ENCODE results near the gene SLC25A21.

Gene SLC25A21

DNA sequence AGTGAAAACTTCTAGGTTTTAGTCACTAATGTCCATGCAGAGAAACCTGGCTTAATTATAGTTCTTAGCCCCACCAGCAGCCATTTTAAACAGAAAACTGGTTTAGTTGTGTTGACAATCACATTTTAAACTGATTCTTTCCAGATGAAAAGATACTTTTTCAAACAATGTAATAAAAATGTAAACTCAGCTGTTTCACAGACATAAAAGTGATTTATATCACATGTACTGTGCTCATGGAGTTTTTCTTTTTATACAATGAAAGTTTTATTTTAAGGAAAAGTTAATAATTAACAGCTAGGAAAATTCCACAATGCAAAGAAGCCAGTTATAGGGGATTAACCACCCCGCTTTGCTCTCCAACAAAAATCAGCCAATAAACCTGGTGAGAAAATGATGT, 381.0 kb downstream of the SLC25A21 start:
- Histone ChIP-seq H3K4me1 (ENCODE audit: insufficient read depth, low read length) (no peaks in the 10 kb centered on the region), H3K9me3 (ENCODE audit: control insufficient read depth, insufficient read depth, low read length) (no peaks in the 10 kb centered on the region), H3K36me3 (ENCODE audit: insufficient read depth, low read length) (no peaks in the 10 kb centered on the region), H3K9ac (ENCODE audit: low read depth, low read length) (no peak overlapping the region)

DNA sequence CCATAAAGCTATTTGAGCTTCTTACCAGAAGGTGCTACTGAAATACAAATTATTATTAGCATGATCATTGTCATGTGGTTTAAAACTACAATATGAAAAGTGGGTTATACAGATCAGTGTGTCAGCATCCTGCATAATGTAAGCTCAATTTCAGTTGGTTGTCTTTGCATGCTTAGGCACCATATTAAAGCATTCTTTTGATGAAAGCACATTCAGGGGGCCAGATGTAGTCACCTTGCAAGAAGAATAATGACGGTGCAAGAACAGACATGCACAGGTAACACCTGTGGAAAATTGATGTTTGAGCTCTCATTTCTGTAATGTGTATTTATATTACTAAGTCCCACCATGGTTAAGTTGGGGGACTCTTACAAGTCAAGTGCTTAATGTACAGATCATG, 386.9 kb downstream of the SLC25A21 start:
- H3K9me3 ChIP-seq (ENCODE audit: control insufficient read depth, insufficient read depth, low read length), result no peaks in the 10 kb centered on the region; the same call in 1 of the 2 replicates
- H3K4me1 ChIP-seq (ENCODE audit: insufficient read depth, low read length), result no peaks in the 10 kb centered on the region
- no peaks in the 10 kb centered on the region for H3K36me3 ChIP-seq (ENCODE audit: insufficient read depth, low read length)
- H3K9ac ChIP-seq (ENCODE audit: low read depth, low read length), result no peak overlapping the region

DNA sequence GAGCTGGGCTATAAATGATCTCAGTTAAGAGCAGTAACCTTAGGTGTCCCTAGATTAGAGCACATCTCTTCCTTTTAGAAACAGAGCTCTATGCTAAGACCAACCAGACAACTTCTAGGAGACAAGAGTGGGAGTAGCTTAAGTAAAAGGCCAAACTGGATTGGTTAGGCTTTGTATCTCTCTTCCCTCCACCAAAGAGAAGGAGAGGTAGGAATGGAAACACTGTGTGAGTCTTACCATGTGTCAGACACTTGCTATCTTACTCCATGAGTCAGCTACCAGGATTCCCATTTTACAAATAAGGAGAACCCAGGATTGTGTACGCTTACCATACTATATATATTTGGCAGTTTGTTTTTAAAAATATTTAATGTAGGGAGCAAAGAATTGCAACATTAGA, 387.9 kb downstream of the SLC25A21 start:
- Histone ChIP-seq H3K36me3 (ENCODE audit: insufficient read depth, low read length) (no peaks in the 10 kb centered on the region), H3K4me1 (ENCODE audit: insufficient read depth, low read length) (no peaks in the 10 kb centered on the region), H3K9ac (ENCODE audit: low read depth, low read length) (no peak overlapping the region), H3K9me3 (ENCODE audit: control insufficient read depth, insufficient read depth, low read length) (no peaks in the 10 kb centered on the region; the same call in 1 of the 2 replicates)

DNA sequence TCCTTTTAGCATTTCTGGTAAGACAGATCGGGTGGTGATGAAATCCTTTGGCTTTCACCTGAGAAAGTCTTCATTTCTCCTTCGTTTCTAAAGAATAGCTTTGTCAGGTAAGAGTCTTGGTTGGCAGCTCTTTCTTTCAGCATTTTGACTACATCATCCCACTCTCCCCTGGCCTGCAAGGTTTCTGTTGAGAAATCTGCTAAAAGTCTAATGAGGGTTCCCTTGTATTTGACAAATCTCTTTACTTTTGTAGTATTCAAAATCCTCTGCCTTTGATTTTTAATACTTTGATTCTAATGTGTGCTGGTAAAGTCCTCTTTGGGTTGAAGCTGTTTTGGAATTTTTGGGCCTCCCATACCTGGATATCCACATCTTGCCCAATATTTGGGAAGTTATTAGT, 390.5 kb downstream of the SLC25A21 start:
- Histone ChIP-seq H3K36me3 (ENCODE audit: insufficient read depth, low read length) (no peaks in the 10 kb centered on the region), H3K4me1 (ENCODE audit: insufficient read depth, low read length) (no peaks in the 10 kb centered on the region)

DNA sequence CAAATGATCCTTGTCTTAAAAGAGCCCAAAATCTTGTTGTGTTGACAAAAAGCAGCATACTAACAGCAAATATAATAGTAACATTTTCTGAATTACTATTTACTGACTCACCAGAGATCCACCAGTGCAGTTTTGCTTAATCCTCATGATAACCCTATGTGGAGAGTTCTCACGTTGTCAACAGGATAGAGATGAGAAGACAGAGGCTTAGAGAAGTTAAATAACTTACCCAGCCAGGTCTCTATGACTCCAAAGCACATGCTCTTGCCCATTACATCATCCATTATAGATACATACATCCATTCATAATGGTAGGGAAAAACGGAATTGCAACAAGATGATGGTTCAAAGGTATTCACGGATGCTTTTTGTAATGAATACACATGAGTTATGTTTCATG, 398.8 kb downstream of the SLC25A21 start:
- Histone ChIP-seq H3K4me1 (ENCODE audit: insufficient read depth, low read length) (peaks cover 2% of the 10 kb centered on the region; the same call in 1 of the 2 replicates), H3K9me3 (ENCODE audit: control insufficient read depth, insufficient read depth, low read length) (no peaks in the 10 kb centered on the region), H3K36me3 (ENCODE audit: insufficient read depth, low read length) (no peaks in the 10 kb centered on the region), H3K9ac (ENCODE audit: low read depth, low read length) (no peak overlapping the region)

More for the DNA sequence above, 390.5 kb downstream of the SLC25A21 start:
- Histone ChIP-seq H3K9ac (ENCODE audit: low read depth, low read length) (no peak overlapping the region), H3K9me3 (ENCODE audit: control insufficient read depth, insufficient read depth, low read length) (no peaks in the 10 kb centered on the region; the same call in 1 of the 2 replicates)

DNA sequence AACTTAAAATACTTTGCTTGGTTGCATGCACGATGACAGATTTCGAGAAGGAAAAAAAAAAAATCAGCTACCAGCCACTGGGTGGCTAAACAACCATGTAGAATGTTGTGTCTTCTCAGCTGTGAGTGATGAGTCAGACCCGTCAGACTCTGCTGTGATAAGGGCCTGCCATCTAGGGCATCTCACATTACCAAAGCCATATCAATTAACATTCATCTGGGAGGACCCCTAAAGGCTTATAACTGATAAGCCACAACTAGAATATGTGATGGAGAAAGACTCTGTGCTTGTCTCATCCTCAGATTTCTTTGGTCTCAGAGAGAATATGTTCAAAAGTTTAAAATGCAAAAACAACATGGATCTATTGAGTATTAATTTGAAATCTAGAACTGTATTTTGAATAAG, 399.3 kb downstream of the SLC25A21 start:
- H3K9ac ChIP-seq (ENCODE audit: low read depth, low read length), result no peak overlapping the region
- peaks cover 4% of the 10 kb centered on the region for H3K4me1 ChIP-seq (ENCODE audit: insufficient read depth, low read length)
- no peaks in the 10 kb centered on the region for H3K36me3 ChIP-seq (ENCODE audit: insufficient read depth, low read length)
- H3K9me3 ChIP-seq (ENCODE audit: control insufficient read depth, insufficient read depth, low read length), result no peaks in the 10 kb centered on the region

DNA sequence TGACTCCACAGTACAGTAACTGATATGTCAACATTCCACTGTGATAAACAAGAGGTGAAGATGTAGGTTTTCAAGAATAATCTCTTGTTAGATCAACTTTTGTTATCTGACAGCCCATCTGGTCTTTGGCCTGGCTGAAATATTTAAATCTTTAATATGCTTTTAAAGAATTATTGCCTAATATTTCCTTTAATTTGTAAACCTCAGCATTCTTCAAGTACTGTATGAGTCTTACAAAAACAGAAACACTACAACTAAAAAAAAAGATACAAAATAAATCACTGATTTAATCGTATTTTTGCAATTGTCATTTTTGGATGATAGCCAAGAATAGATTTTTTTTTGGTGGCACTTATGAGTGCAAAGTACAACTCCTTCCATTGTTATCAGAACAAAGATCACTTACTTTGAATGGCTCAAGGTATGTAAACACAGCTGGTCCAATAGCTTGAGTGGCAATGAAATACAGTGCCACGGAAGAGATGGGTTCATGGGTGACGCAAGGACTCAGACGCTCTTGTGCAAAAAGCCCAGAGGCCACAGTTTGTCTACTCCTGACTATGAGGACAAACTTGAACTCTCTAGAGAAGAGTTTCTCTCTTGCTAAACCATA, 401.3 kb downstream of the SLC25A21 start:
- no peaks in the 10 kb centered on the region for H3K36me3 ChIP-seq (ENCODE audit: insufficient read depth, low read length)
- peaks cover 14% of the 10 kb centered on the region for H3K4me1 ChIP-seq (ENCODE audit: insufficient read depth, low read length)
- no peak overlapping the region for H3K9ac ChIP-seq (ENCODE audit: low read depth, low read length)
- no peaks in the 10 kb centered on the region for H3K9me3 ChIP-seq (ENCODE audit: control insufficient read depth, insufficient read depth, low read length)

DNA sequence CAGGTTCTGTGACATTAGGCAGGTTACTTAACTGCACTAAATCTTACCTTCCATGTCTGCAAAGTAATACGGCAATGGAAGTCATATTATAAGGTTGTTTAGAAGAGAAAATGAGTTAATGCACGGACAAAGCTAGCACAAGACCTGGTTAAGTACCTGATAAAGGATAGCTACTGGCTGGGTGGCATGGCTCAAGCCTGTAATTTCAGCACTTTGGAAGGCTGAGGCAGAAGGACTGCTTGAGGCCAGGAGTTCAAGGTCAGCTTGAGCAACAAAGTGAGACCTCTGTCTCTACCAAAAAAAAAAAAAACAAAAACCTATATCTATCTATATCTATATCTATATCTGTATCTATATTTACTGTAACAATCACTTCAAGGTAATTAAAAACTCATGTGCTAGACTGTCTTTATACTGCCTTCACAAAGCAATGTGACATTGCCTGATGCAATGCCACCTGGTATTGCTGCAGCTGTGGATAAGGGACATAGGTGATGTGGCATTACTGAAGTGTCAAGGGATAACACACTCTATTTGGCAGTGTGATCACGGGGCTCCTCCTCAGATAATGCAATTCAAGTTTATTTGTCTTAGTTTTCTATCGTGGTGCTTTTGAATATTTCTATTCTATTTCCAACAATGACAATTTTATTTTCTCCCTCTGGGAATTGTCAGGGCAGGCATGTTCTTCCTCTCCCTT, 403.6 kb downstream of the SLC25A21 start:
- H3K4me1 ChIP-seq (ENCODE audit: insufficient read depth, low read length), result peaks cover 22% of the 10 kb centered on the region
- no peaks in the 10 kb centered on the region for H3K9me3 ChIP-seq (ENCODE audit: control insufficient read depth, insufficient read depth, low read length)
- no peak overlapping the region for H3K9ac ChIP-seq (ENCODE audit: low read depth, low read length)
- H3K36me3 ChIP-seq (ENCODE audit: insufficient read depth, low read length), result no peaks in the 10 kb centered on the region

DNA sequence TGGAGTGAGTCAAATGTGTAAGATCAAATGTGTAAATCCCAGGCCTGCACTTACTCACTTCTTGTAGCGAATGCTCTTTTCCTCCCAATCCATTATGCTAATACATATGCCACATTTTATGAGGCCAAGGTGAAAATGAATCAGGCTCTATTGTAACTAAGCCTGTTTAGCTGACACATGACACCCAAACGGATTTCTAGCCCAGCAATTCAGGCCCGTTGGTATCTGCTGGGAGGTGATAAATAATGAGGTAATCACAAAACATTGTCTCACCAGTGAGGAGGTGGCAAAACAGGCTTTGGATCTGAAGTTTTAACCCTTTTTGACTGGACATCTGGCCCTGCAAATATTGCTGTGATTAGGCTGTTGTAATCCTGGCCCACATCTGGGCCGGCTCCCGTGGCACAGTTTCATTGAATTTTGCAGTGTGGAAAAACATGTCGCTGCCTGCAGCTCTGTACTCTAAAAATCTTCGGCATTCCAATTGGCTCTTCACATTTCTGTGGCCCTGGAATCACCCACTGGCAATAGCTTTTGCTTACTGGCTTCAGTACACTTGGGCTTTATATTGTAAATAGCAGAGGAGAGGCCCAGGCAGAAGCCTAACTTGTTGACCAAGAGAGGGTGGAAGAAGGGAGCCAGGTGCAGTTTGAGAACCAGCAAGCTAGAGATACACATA, 404.7 kb downstream of the SLC25A21 start:
- Histone ChIP-seq H3K9ac (ENCODE audit: low read depth, low read length) (no peak overlapping the region), H3K4me1 (ENCODE audit: insufficient read depth, low read length) (peaks cover 29% of the 10 kb centered on the region), H3K9me3 (ENCODE audit: control insufficient read depth, insufficient read depth, low read length) (no peaks in the 10 kb centered on the region), H3K36me3 (ENCODE audit: insufficient read depth, low read length) (no peaks in the 10 kb centered on the region)

DNA sequence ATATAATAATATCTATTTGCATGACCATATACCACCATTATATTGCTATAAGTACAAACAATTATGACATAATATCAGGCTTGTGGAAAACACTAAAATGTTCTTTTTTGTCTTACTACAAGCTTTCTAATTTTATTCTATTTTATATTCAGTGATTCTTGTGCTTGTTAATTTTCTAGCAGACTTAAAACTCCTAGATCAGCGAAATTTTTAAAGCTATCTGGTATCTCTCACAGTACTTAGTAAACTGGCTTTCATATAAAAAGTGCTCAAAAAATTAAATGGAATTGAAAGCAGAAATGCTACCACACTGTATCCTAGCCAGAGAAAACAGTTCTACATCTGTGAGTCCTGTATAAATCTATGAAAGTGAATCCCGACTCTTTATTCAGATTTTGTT, 405.4 kb downstream of the SLC25A21 start:
- Histone ChIP-seq H3K4me1 (ENCODE audit: insufficient read depth, low read length) (peaks cover 29% of the 10 kb centered on the region), H3K9ac (ENCODE audit: low read depth, low read length) (no peak overlapping the region), H3K9me3 (ENCODE audit: control insufficient read depth, insufficient read depth, low read length) (no peaks in the 10 kb centered on the region), H3K36me3 (ENCODE audit: insufficient read depth, low read length) (no peaks in the 10 kb centered on the region)

DNA sequence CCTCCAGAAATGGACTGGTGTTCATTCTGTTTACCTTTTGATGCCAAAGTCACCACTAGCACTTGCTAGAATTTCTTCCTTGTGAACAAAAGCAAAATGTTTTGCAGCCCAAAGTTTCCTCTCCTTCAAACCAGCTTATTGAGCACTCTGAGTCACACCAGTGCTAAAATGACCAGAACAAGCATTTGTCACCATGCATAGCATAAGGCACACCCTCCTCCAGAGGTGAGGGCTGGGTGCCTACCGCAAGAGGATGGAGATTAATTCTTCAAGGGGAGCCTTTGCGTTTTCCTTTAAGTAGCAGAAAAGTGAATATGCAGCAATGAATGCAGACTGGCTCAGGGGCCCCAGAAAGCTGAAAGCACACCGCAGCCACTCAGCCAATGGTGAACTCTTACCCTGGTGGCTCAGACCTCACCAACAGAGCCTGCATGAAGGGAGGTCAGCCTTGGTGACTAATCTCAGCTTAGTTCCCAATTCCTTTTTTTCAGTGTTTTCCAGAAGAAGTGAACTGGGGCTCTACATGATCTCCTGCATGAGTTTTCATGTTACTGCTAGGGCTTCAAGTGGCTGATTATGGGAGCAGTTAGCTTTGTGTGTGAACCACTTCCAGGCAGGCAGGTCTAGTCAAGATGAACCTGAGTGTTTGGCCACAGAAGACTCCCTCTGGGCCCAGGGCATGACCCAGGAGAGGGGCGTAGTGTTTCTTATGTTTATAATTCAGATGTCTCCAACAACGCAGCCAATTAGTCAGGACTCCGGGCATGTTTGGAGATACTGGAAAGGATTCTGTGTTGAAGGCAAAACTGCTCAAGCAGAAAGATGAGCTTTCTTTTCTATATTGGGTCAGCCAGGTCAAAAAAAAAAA, 414.4 kb downstream of the SLC25A21 start:
- H3K4me1 ChIP-seq (ENCODE audit: insufficient read depth, low read length), result 0 out of 2 replicates have a peak, but pooled peaks cover 5% of the 10 kb centered on the region
- H3K9me3 ChIP-seq (ENCODE audit: control insufficient read depth, insufficient read depth, low read length), result peaks cover 4% of the 10 kb centered on the region; the same call in 1 of the 2 replicates
- no peak overlapping the region for H3K9ac ChIP-seq (ENCODE audit: low read depth, low read length)

DNA sequence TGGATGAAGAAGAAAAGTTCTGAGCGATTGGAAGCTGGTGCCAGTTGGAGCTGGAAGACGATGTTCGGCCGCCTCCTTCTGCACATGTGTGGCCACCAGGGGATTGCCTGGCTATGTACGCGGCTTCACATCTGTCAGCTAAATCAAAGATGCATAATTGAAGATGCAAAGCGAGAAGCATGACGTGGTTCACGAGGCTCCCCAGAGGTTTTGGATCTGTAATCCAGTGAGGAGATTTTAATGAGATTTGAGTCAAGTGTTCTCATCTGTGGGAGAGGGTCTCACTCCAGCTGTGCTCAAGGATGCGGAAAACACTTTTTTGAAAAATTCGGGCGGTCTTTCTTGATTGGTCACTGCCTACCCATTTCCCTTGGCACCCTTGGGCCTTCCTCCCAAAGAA, 416.2 kb downstream of the SLC25A21 start:
- Histone ChIP-seq H3K36me3 (ENCODE audit: insufficient read depth, low read length) (no peaks in the 10 kb centered on the region), H3K4me1 (ENCODE audit: insufficient read depth, low read length) (0 out of 2 replicates have a peak, but pooled peaks cover 5% of the 10 kb centered on the region), H3K9ac (ENCODE audit: low read depth, low read length) (no peak overlapping the region), H3K9me3 (ENCODE audit: control insufficient read depth, insufficient read depth, low read length) (peaks cover 4% of the 10 kb centered on the region; the same call in 1 of the 2 replicates)

More for the DNA sequence above, 414.4 kb downstream of the SLC25A21 start:
- no peaks in the 10 kb centered on the region for H3K36me3 ChIP-seq (ENCODE audit: insufficient read depth, low read length)

DNA sequence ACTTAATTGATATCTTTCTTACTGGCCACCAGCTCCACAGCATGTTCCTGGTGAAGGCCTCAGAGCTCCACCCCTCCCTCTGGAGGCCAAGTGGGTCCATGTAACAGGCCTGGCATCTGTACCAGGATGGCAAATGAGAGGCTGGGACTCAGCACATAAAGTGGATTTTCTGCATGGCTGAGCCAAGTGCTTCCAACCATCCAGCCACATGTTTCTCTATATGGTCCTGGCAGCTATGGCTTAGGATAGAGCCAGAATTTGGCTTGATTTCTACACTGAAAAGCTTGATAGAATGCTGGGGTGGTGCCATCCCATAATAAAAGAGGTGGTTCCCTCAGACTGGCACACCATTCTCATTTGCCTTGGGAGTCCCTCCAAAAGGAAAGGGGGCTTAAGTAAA, 416.6 kb downstream of the SLC25A21 start:
- Histone ChIP-seq H3K36me3 (ENCODE audit: insufficient read depth, low read length) (no peaks in the 10 kb centered on the region), H3K9me3 (ENCODE audit: control insufficient read depth, insufficient read depth, low read length) (peaks cover 4% of the 10 kb centered on the region; the same call in 1 of the 2 replicates), H3K4me1 (ENCODE audit: insufficient read depth, low read length) (0 out of 2 replicates have a peak, but pooled peaks cover 5% of the 10 kb centered on the region), H3K9ac (ENCODE audit: low read depth, low read length) (no peak overlapping the region)

DNA sequence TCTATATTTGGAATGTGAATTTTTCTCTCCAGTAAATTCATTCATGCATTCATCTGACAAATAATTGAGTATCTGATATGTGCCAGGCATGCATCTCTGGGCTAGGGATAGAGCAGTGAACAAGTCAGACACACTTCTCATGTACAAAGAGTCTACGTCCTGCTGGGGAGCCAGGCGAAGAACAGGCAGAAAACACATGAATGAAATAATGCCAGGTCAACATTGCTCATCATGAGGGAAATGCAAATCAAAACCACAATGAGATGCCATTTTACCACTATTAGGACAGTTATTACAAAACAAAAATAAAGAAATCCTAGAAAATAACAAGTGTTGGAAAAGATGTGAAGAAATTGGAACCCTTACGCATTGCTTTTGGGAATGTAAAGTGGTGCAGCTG, 420.5 kb downstream of the SLC25A21 start:
- H3K9me3 ChIP-seq (ENCODE audit: control insufficient read depth, insufficient read depth, low read length), result peaks cover 4% of the 10 kb centered on the region; the same call in 1 of the 2 replicates
- no peak overlapping the region for H3K9ac ChIP-seq (ENCODE audit: low read depth, low read length)
- no peaks in the 10 kb centered on the region for H3K36me3 ChIP-seq (ENCODE audit: insufficient read depth, low read length)
- peaks cover 4% of the 10 kb centered on the region; the same call in 1 of the 2 replicates for H3K4me1 ChIP-seq (ENCODE audit: insufficient read depth, low read length)

All from ES-I3 (cell line).